ENCODE measurements around the gene PLXNA1. TPM values are rescaled to one million over a fixed set of nuclear protein-coding genes. Genes with fewer than 3 reads are reported as not detected.

Gene PLXNA1
- total and polyA plus RNA-seq, 2 of the 8 experiments (the other 6 are each of a cell fraction or from before 2014, with no cell fraction given) = 47.5 to 54.9 TPM

- FAIRE-seq = no peak
- CTCF ChIA-PET (ENCODE audit: partially characterized antibody) = interaction anchor here (1.2 to 6.6 kb wide), 4 partner anchors 9 to 225 kb away, joined by 3 to 58 read pairs (median 6); no protein-coding TSS in a partner anchor
- 0 out of 2 replicates have a peak, but pooled peaks cover 3% of the 10 kb centered on the region for H3K79me1 ChIP-seq (ENCODE audit: low read depth, low read length)
Measured at GRCh38 chr3:126978291-126978690, 4.6 kb upstream of the PLXNA1 start.

More at GRCh38 chr3:126978291-126978690, 4.6 kb upstream of the PLXNA1 start:
- Histone ChIP-seq H3K9me3 (ENCODE audit: insufficient read depth in 2 of 2, low read depth in 1 of 2, low read length in 1 of 2) (peaks cover 2 to 8% of the 10 kb centered on the region in 2 experiments; a peak in 2 of 4 replicates), H3K4me3 (ENCODE audit: extremely low read depth in 1 of 4, insufficient read depth in 2 of 4, low read depth in 3 of 4, low read length in 4 of 4) (no peak overlapping the region), H2BK15ac (ENCODE audit: low read length) (0 out of 2 replicates have a peak overlapping the region, but pooled peaks have one; percentile 96), H2BK5ac (ENCODE audit: low read depth, low read length) (peak overlapping the region; percentile 75), H2AFZ (ENCODE audit: low read length) (no peak overlapping the region), H3K27me3 (replicated peaks in 1 of 4; ENCODE audit: control insufficient read depth in 3 of 4, extremely low read depth in 1 of 4, insufficient read depth in 3 of 4, low read length in 3 of 4) (peaks cover 0 to 8% (median 3%) of the 10 kb centered on the region in 4 experiments; a peak in 5 of 7 replicates), H2BK120ac (replicated peaks; ENCODE audit: low read depth, low read length) (no peak overlapping the region), H2BK20ac (ENCODE audit: low read length) (no peak overlapping the region), H3K4ac (replicated peaks; ENCODE audit: insufficient read length, low read depth, low read length) (peak overlapping the region; percentile 74), H3K9ac (replicated peaks in 1 of 4; ENCODE audit: extremely low read depth in 1 of 4, low read depth in 3 of 4, low read length in 3 of 4) (no peak overlapping the region), H4K20me1 (replicated peaks in 1 of 2; ENCODE audit: control insufficient read depth in 1 of 2, insufficient read depth in 2 of 2, low read length in 2 of 2) (peaks cover 0 to 4% of the 10 kb centered on the region in 2 experiments), H3K4me2 (ENCODE audit: insufficient read depth in 1 of 2, low read depth in 2 of 2, low read length in 2 of 2) (no peak overlapping the region), H3K4me1 (replicated peaks in 1 of 4; ENCODE audit: control insufficient read depth in 3 of 4, insufficient read depth in 4 of 4, low read length in 3 of 4) (peaks cover 0 to 7% (median 4%) of the 10 kb centered on the region in 4 experiments; a peak in 5 of 7 replicates), H3K23ac (ENCODE audit: insufficient read length) (no peak overlapping the region), H4K5ac (ENCODE audit: insufficient read length, low read depth, low read length) (no peak overlapping the region), H4K8ac (ENCODE audit: extremely low read depth, insufficient read depth, low read length) (no peak overlapping the region), H3K18ac (ENCODE audit: extremely low read depth, low read length) (no peak overlapping the region; the same call in 1 of the 2 replicates), H2AK5ac (ENCODE audit: low read depth, low read length) (peak overlapping the region; percentile 59), H3K23me2 (ENCODE audit: low read depth, low read length) (peaks cover 7% of the 10 kb centered on the region), H3K36me3 (ENCODE audit: control insufficient read depth in 2 of 4, insufficient read depth in 4 of 4, low read length in 3 of 4) (no peaks in the 10 kb centered on the region; a peak in 1 of 8 replicates), H3K14ac (ENCODE audit: insufficient read length) (no peak overlapping the region), H3K56ac (replicated peaks; ENCODE audit: insufficient read length, low read depth, low read length) (no peak overlapping the region), H3K27ac (ENCODE audit: low read depth, low read length) (no peak overlapping the region), H3K79me2 (ENCODE audit: control insufficient read depth in 1 of 2, insufficient read depth in 2 of 2, low read length in 2 of 2) (no peaks in the 10 kb centered on the region), H2BK12ac (ENCODE audit: low read depth, low read length) (peak overlapping the region; percentile 77; the same call in 1 of the 2 replicates), H4K91ac (replicated peaks; ENCODE audit: insufficient read length, low read length) (peak overlapping the region; percentile 30)
- TF ChIP-seq SIN3A (conservative IDR thresholded peaks at IDR 0.05 in 1 of 2, IDR thresholded peaks at IDR 0.05 in 1 of 2; ENCODE audit: low read depth in 1 of 2, low read length in 2 of 2) = no peak
- no peak for TF ChIP-seq KDM1A (IDR thresholded peaks at IDR 0.05; ENCODE audit: borderline replicate concordance, low read length)
- TF ChIP-seq CHD1 (IDR thresholded peaks at IDR 0.05; ENCODE audit: low read depth, low read length) = no peak
- no peak for TF ChIP-seq ATF3 (IDR thresholded peaks at IDR 0.05; ENCODE audit: insufficient read depth, low read depth, low read length)
- no peak for TF ChIP-seq POLR2AphosphoS5 (IDR thresholded peaks at IDR 0.05; ENCODE audit: low read depth, low read length)
- no peak for DNase-seq (ENCODE audit: low read depth in 1 of 2, low spot score in 2 of 2)
- POLR2A ChIA-PET (ENCODE audit: partially characterized antibody) = no interaction called here
- WGBS, 2 experiments (ENCODE audit: extremely low coverage in 1 of 2, insufficient coverage in 1 of 2, insufficient read length in 1 of 2, insufficient replicate concordance in 2 of 2, low coverage in 1 of 2, low lambda C conversion rate in 2 of 2, missing lambda C conversion rate in 1 of 2) = 94% methylated on average over 5 of the region's 5 CpGs; no CpG with 5 or more reads in 1 of the 2 experiments

All from H1 (cell line).